ENCODE measurements around the gene CCDC63.

CCDC63 gene
- 0 reads per million in 4 donors for total RNA-seq

- peak in 2 of 5 donors; percentile 9 to 10 for DNase-seq
These were observed at the start of gene CCDC63 for GRCh38 chr12:110846615-110847566. TSS of gene CCDC63 (plus strand) at chr12:110846987. CDS start at chr12:110852955, 5,968 bp downstream.

GRCh38 chr12:110798461-110798860 is 48.3 kb upstream of the CCDC63 start:
- no peak for DNase-seq

GRCh38 chr12:110802489-110802888 is 44.3 kb upstream of the CCDC63 start:
- no peak for DNase-seq

- no peak for DNase-seq
These were observed 42.4 kb upstream of the CCDC63 start for GRCh38 chr12:110804406-110804805.

GRCh38 chr12:110807640-110808039 is 39.1 kb upstream of the CCDC63 start:
- no peak for DNase-seq

- DNase-seq, result no peak
These were observed 37.6 kb upstream of the CCDC63 start for GRCh38 chr12:110809149-110809548.

GRCh38 chr12:110811972-110812371 is 34.8 kb upstream of the CCDC63 start:
- no peak for DNase-seq

- no peak for DNase-seq
These were observed 33.5 kb upstream of the CCDC63 start for GRCh38 chr12:110813285-110813684.

GRCh38 chr12:110813756-110814155 is 33.0 kb upstream of the CCDC63 start:
- no peak for DNase-seq

- no peak for DNase-seq
These were observed 30.5 kb upstream of the CCDC63 start for GRCh38 chr12:110816248-110816647.

GRCh38 chr12:110816779-110817178 is 30.0 kb upstream of the CCDC63 start:
- no peak for DNase-seq

GRCh38 chr12:110818511-110818910 is 28.3 kb upstream of the CCDC63 start:
- no peak for DNase-seq

GRCh38 chr12:110819150-110819549 is 27.6 kb upstream of the CCDC63 start:
- DNase-seq, result no peak

GRCh38 chr12:110819646-110820045 is 27.1 kb upstream of the CCDC63 start:
- no peak for DNase-seq

- no peak for DNase-seq
These were observed 24.9 kb upstream of the CCDC63 start for GRCh38 chr12:110821917-110822316.

- no peak for DNase-seq
These were observed 23.9 kb upstream of the CCDC63 start for GRCh38 chr12:110822821-110823415.

- no peak for DNase-seq
These were observed 22.4 kb upstream of the CCDC63 start for GRCh38 chr12:110824342-110824741.

- no peak for DNase-seq
These were observed 21.3 kb upstream of the CCDC63 start for GRCh38 chr12:110825530-110825929.

GRCh38 chr12:110826592-110827200 is 20.1 kb upstream of the CCDC63 start:
- peak; percentile 46 to 82 (median 61) for DNase-seq

- DNase-seq, result no peak
These were observed 17.5 kb upstream of the CCDC63 start for GRCh38 chr12:110829308-110829707.

- no peak for DNase-seq
These were observed 10.5 kb upstream of the CCDC63 start for GRCh38 chr12:110836291-110836690.

- DNase-seq, result no peak
These were observed 5.8 kb upstream of the CCDC63 start for GRCh38 chr12:110841007-110841406.

GRCh38 chr12:110844131-110844530 is 2.7 kb upstream of the CCDC63 start:
- DNase-seq, result no peak
